Skin epidermis (tissue), 12 donors: ENCODE results near the gene ATXN1.

Experiments
- H3K27ac ChIP-seq, 21 experiments: fragments of 200-600 bp; sonication (generic) in 11 of 21; one replicate each; pipeline ENCODE4 v1.5.0; 2020; ENCODE audit warnings: mild to moderate bottlenecking in 3 of 21, inconsistent platforms in 2 of 21, moderate library complexity in 2 of 21
- H3K4me3 ChIP-seq, 7 experiments: fragments of 200-600 bp; sonication (generic) in 2 of 7; one replicate each; pipeline ENCODE4 v1.5.0; 2020; ENCODE audit warnings: inconsistent platforms in 2 of 7, mild to moderate bottlenecking in 2 of 7, moderate library complexity in 1 of 7

The ATXN1 gene

GRCh38 chr6:16729183-16729691, 32.0 kb downstream of the ATXN1 start:
- Histone ChIP-seq H3K27ac (peak overlapping the region in 8 of 21 experiments; percentile 4 to 52 (median 18)), H3K4me3 (no peak overlapping the region)

- Histone ChIP-seq H3K27ac (peak overlapping the region in 7 of 21 experiments; percentile 4 to 52 (median 19)), H3K4me3 (no peak overlapping the region)
These were observed 32.6 kb downstream of the ATXN1 start for GRCh38 chr6:16728513-16729182.

GRCh38 chr6:16727996-16728395, 33.3 kb downstream of the ATXN1 start:
- Histone ChIP-seq H3K27ac (peak overlapping the region in 8 of 21 experiments; percentile 4 to 48 (median 22)), H3K4me3 (no peak overlapping the region)

GRCh38 chr6:16725145-16725864, 36.0 kb downstream of the ATXN1 start:
- H3K27ac ChIP-seq: peak overlapping the region in 17 of 21 experiments; percentile 17 to 81 (median 57)
- no peak overlapping the region for H3K4me3 ChIP-seq

- Histone ChIP-seq H3K27ac (peak overlapping the region in 14 of 21 experiments; percentile 18 to 81 (median 59)), H3K4me3 (no peak overlapping the region)
These were observed 37.4 kb downstream of the ATXN1 start for GRCh38 chr6:16723826-16724225.

- peak overlapping the region in 10 of 21 experiments; percentile 11 to 81 (median 54) for H3K27ac ChIP-seq
These were observed 37.9 kb downstream of the ATXN1 start for GRCh38 chr6:16723402-16723801.

GRCh38 chr6:16722630-16723029, 38.6 kb downstream of the ATXN1 start:
- peak overlapping the region in 4 of 21 experiments; percentile 41 to 81 (median 65) for H3K27ac ChIP-seq
- H3K4me3 ChIP-seq: no peak overlapping the region

More at GRCh38 chr6:16723402-16723801, 37.9 kb downstream of the ATXN1 start:
- H3K4me3 ChIP-seq: no peak overlapping the region

GRCh38 chr6:16721977-16722376, 39.3 kb downstream of the ATXN1 start:
- Histone ChIP-seq H3K4me3 (no peak overlapping the region), H3K27ac (peak overlapping the region in 3 of 21 experiments; percentile 6 to 52 (median 51))

- peak overlapping the region in 3 of 21 experiments; percentile 7 to 52 (median 51) for H3K27ac ChIP-seq
These were observed 40.4 kb downstream of the ATXN1 start for GRCh38 chr6:16720861-16721260.

GRCh38 chr6:16719488-16719887, 41.8 kb downstream of the ATXN1 start:
- H3K27ac ChIP-seq: peak overlapping the region in 2 of 21 experiments; percentile 7 to 28
- H3K4me3 ChIP-seq: no peak overlapping the region

More at GRCh38 chr6:16720861-16721260, 40.4 kb downstream of the ATXN1 start:
- no peak overlapping the region for H3K4me3 ChIP-seq

GRCh38 chr6:16718356-16718755, 42.9 kb downstream of the ATXN1 start:
- Histone ChIP-seq H3K4me3 (no peak overlapping the region), H3K27ac (peak overlapping the region in 1 of 21 experiments; percentile 8)

- peak overlapping the region in 2 of 21 experiments; percentile 0 to 50 for H3K27ac ChIP-seq
- H3K4me3 ChIP-seq: no peak overlapping the region
These were observed 43.9 kb downstream of the ATXN1 start for GRCh38 chr6:16717275-16717942.

GRCh38 chr6:16716321-16716858, 44.9 kb downstream of the ATXN1 start:
- no peak overlapping the region for H3K27ac ChIP-seq
- no peak overlapping the region for H3K4me3 ChIP-seq

- Histone ChIP-seq H3K27ac (peak overlapping the region in 19 of 21 experiments; percentile 21 to 88 (median 79)), H3K4me3 (peak overlapping the region in 1 of 7 experiments; percentile 11)
These were observed 47.7 kb downstream of the ATXN1 start for GRCh38 chr6:16713597-16713996.

- H3K4me3 ChIP-seq: peak overlapping the region in 3 of 7 experiments; percentile 3 to 11 (median 7)
- peak overlapping the region in 19 of 21 experiments; percentile 21 to 88 (median 79) for H3K27ac ChIP-seq
These were observed 48.3 kb downstream of the ATXN1 start for GRCh38 chr6:16712931-16713484.

- H3K4me3 ChIP-seq: peak overlapping the region in 3 of 7 experiments; percentile 3 to 7 (median 7)
- peak overlapping the region in 20 of 21 experiments; percentile 14 to 88 (median 78) for H3K27ac ChIP-seq
These were observed 48.9 kb downstream of the ATXN1 start for GRCh38 chr6:16712255-16712930.

- Histone ChIP-seq H3K4me3 (peak overlapping the region in 2 of 7 experiments; percentile 7), H3K27ac (peak overlapping the region in 18 of 21 experiments; percentile 34 to 88 (median 79))
These were observed 49.6 kb downstream of the ATXN1 start for GRCh38 chr6:16711546-16712254.
